Endothelial cell (in vitro differentiated cells): ENCODE results near the gene SLC1A6. TPM values are rescaled to one million over a fixed set of nuclear protein-coding genes. Genes with fewer than 3 reads are reported as not detected.

ENCODE experiments used
- DNase-seq: peaks from one replicate; pipeline ENCODE4 v3.0.0; 2021; ENCODE audit warnings: low spot score
- H3K27ac Mint-ChIP-seq: one replicate; pipeline ENCODE4 v1.8.0; 2021; ENCODE audit warnings: mixed read lengths, inconsistent platforms; ENCODE audit not compliant: unreplicated experiment
- H3K27me3 Mint-ChIP-seq: one replicate; pipeline ENCODE4 v1.8.0; 2021; ENCODE audit warnings: mild to moderate bottlenecking, moderate library complexity, mixed read lengths, inconsistent platforms; ENCODE audit not compliant: unreplicated experiment
- H3K36me3 Mint-ChIP-seq: one replicate; pipeline ENCODE4 v1.8.0; 2021; ENCODE audit warnings: mild to moderate bottlenecking, low read depth, mixed read lengths, inconsistent platforms; ENCODE audit not compliant: unreplicated experiment
- H3K4me1 Mint-ChIP-seq: one replicate; pipeline ENCODE4 v1.8.0; 2021; ENCODE audit warnings: mild to moderate bottlenecking, mixed read lengths, inconsistent platforms; ENCODE audit not compliant: unreplicated experiment
- H3K4me3 Mint-ChIP-seq: one replicate; pipeline ENCODE4 v1.8.0; 2021; ENCODE audit warnings: mild to moderate bottlenecking, mixed read lengths, inconsistent platforms; ENCODE audit not compliant: unreplicated experiment
- H3K9me3 Mint-ChIP-seq: one replicate; pipeline ENCODE4 v1.8.0; 2021; ENCODE audit warnings: mixed read lengths, inconsistent platforms; ENCODE audit not compliant: unreplicated experiment
- total RNA-seq: library from RNA; stranded (reverse); fragmentation: NEBNext Ultra II Directional; extraction: Animal tissue kit (Norgen Biotek cat#: 25700); gene quantifications from one replicate; pipeline ENCODE4 v1.2.1, GENCODE V29; 2021; ENCODE audit not compliant: unreplicated experiment
- TF ChIP-seq, protein P1 (sequence below): fragments of 200-600 bp; sonication (generic); IDR thresholded peaks from one replicate; pipeline ENCODE4 v1.5.0; 2021; ENCODE audit warnings: antibody characterized with exemption; ENCODE audit not compliant: unreplicated experiment

Gene SLC1A6
- total RNA-seq, 1 donor from 2014 or later: 8.3 TPM

DNA sequence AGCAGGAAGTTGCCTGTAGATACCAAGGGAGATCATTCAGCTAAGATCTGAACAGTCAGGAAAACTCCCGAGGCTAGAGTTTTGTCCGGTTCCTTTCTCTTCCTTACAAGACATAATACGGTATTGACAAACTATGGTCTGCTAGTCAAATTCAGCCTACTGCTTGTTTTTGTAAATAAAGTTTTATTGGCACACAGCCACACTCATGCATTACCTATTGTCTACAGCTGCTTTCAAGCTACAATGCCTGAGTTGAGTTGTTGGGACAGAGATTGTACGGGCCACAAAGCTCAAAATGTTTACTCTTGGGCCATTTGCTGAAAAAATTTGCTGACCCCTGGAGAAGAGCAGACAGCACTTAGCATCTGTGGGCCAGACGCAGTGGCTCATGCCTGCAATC is 2.5 kb downstream of the SLC1A6 start:
- DNase-seq: no peak
- Mint-ChIP-seq H3K4me3 (no peak overlapping the region), H3K27me3 (peaks cover 13% of the 10 kb centered on the region), H3K36me3 (peaks cover 6% of the 10 kb centered on the region), H3K27ac (no peak overlapping the region), H3K9me3 (no peaks in the 10 kb centered on the region), H3K4me1 (peaks cover 9% of the 10 kb centered on the region)
- TF ChIP-seq, protein P1, sequence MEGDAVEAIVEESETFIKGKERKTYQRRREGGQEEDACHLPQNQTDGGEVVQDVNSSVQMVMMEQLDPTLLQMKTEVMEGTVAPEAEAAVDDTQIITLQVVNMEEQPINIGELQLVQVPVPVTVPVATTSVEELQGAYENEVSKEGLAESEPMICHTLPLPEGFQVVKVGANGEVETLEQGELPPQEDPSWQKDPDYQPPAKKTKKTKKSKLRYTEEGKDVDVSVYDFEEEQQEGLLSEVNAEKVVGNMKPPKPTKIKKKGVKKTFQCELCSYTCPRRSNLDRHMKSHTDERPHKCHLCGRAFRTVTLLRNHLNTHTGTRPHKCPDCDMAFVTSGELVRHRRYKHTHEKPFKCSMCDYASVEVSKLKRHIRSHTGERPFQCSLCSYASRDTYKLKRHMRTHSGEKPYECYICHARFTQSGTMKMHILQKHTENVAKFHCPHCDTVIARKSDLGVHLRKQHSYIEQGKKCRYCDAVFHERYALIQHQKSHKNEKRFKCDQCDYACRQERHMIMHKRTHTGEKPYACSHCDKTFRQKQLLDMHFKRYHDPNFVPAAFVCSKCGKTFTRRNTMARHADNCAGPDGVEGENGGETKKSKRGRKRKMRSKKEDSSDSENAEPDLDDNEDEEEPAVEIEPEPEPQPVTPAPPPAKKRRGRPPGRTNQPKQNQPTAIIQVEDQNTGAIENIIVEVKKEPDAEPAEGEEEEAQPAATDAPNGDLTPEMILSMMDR: no peak

DNA sequence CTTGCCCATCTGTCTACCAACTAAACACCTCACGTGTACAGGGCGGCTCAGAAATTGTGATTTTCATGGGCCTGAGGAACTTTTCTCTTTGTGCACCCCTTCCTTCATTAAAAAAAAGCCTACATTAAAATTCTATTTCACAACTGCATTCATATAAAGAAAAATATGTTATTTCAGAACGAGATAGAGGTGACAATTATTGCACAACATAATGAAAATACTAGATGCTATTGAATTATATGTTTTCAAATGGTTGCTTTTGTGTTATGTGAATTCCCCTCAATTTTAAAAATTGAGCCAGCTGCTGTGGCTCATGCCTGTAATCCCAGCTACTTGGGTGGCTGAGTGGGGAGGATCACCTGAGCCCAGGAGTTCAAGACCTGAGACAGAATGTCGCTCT is 5.2 kb downstream of the SLC1A6 start:
- Mint-ChIP-seq H3K27ac (no peak overlapping the region), H3K4me1 (peaks cover 9% of the 10 kb centered on the region), H3K4me3 (no peak overlapping the region), H3K27me3 (peaks cover 13% of the 10 kb centered on the region), H3K9me3 (no peaks in the 10 kb centered on the region), H3K36me3 (peaks cover 6% of the 10 kb centered on the region)
- DNase-seq: no peak
- TF ChIP-seq, protein P1: no peak

DNA sequence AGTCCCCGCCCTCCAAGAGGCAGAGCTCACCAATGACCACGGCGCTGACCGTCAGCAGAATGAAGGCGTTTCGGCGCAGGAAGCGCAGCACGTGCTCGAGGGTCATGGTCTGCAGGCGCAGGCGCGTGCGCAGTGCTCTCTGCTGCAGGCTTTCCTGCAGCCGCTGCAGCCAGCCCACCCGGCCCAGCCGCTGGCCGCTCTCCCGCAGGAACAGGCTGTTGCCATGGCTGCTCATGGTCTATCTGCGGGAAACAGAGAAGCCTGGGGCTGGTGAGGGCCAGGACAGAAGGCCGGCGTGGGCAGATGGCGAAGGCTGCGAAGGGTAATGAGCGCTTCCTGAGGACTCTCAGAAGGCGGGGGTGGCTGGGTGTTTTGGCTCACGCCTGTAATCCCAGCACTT is 7.0 kb downstream of the SLC1A6 start:
- H3K4me1 Mint-ChIP-seq: peaks cover 2% of the 10 kb centered on the region
- TF ChIP-seq, protein P1: no peak
- DNase-seq: no peak
- no peaks in the 10 kb centered on the region for H3K36me3 Mint-ChIP-seq
- peaks cover 3% of the 10 kb centered on the region for H3K27me3 Mint-ChIP-seq
- H3K27ac Mint-ChIP-seq: no peak overlapping the region
- no peaks in the 10 kb centered on the region for H3K9me3 Mint-ChIP-seq
- H3K4me3 Mint-ChIP-seq: no peak overlapping the region

DNA sequence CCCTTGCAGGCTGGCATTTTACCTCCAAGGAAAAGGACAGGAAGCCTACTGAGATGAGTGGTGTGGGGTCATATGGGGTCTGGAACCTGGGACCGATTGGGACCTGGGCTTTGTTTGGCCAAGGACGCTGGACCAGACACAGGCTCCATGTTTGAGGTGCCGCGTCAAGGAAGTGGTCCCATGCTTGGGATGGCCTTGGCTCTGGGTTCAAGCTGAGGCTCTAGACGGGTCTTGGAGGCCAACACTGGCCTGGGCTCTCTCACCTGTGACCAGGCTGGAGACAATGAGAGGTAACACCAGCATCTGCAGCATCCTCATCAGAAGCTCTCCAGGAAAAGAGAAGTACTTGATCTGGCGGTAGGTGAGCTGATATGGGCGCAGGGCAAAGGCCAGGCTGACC is 8.2 kb downstream of the SLC1A6 start:
- Mint-ChIP-seq H3K4me3 (no peak overlapping the region), H3K4me1 (peaks cover 2% of the 10 kb centered on the region), H3K36me3 (no peaks in the 10 kb centered on the region), H3K27ac (no peak overlapping the region), H3K9me3 (no peaks in the 10 kb centered on the region), H3K27me3 (peaks cover 3% of the 10 kb centered on the region)
- TF ChIP-seq, protein P1: no peak
- no peak for DNase-seq

DNA sequence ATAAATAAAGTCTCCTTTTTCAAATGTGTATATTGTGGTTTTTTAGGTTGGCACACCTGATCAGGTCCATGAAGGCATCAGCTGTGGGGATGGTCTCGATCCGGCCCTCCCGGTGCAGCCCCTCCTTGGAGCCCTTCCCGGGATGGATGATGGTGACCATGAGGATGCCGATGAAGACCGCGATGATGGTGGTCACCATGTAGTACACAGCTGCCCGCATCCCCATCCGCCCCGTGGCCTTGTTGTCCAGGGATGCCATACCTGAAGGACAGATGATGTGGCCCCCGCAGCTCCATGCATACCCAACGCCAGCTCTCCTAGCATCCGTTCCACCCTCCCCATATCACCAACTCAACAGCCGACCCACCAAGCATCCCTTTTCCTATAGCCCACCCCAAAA is 11.4 kb downstream of the SLC1A6 start:
- TF ChIP-seq, protein P1: no peak
- Mint-ChIP-seq H3K9me3 (no peaks in the 10 kb centered on the region), H3K27me3 (peaks cover 3% of the 10 kb centered on the region), H3K4me3 (no peak overlapping the region), H3K36me3 (no peaks in the 10 kb centered on the region), H3K4me1 (no peaks in the 10 kb centered on the region), H3K27ac (no peak overlapping the region)
- no peak for DNase-seq
